SK-N-DZ (cell line): ENCODE results near the gene HEG1.
A peak's percentile ranks its signal among the peaks of the same experiment; 100 is the strongest.

Source experiments
- DNase-seq: peaks from one replicate; pipeline ENCODE4 v3.0.0-alpha.2; 2015; ENCODE audit warnings: low spot score

Gene HEG1

GRCh38 chr3:124995460-124995994 lies 60.3 kb downstream of the HEG1 start:
- peak; percentile 47 for DNase-seq

GRCh38 chr3:124993466-124993865 lies 62.3 kb downstream of the HEG1 start:
- no peak for DNase-seq

DNA sequence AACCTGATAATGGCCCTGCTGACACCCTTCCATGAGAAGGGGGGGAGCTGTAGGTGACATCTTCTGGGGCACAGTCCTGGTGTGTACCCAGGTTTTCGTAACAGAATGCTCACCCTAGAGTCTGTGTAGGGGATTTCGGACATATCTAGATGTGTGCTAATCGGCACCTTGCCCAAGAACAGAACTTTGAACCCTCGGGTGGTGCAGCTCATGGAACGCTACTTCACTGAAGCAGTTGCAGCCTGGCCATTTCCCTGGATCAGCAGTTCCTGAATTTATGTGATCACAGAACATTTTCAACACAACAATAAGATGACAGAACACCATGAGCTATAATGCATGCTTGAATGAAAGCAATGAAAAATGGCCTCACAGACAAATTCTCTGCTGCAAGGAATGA lies 63.8 kb downstream of the HEG1 start:
- no peak for DNase-seq

- no peak for DNase-seq
Observed at GRCh38 chr3:124986192-124987143, 69.3 kb downstream of the HEG1 start.

DNA sequence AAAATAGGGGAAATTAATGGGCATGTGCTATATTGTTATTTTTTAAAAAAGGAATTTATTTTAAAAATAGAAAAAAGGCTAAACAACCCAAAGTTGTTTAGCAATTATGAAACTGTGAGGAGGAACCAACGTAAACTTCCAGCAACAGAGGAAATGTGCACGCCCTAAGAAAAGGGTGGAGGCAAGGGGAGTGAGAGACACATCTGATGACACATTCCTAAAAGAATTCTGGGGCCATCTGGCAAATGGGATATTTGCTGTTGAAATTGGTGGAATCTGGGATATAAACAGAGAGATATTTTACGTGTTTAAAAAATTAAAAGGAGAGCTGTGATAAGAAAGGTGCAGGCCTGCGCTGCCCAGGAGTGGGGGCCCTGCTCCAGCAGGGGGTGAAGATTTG lies 70.4 kb downstream of the HEG1 start:
- DNase-seq, result no peak

DNA sequence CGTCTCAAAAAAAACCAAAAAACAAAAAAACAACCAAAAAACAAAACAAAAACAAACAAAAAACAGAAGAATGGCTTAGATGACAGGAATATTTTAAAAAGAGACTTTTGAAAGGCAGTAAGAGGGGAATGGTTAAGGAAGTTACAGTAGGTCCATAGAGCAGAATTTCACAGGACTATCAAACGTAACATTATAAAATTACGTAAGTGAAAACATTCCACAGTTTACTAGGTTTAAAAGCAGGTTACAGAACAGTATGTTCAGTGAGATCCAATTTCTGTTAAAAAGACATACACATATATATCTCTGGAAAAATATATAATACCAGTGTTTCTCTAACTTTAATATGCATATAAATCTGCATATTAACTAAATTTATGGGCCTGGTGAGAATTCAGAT lies 71.0 kb downstream of the HEG1 start:
- no peak for DNase-seq

DNA sequence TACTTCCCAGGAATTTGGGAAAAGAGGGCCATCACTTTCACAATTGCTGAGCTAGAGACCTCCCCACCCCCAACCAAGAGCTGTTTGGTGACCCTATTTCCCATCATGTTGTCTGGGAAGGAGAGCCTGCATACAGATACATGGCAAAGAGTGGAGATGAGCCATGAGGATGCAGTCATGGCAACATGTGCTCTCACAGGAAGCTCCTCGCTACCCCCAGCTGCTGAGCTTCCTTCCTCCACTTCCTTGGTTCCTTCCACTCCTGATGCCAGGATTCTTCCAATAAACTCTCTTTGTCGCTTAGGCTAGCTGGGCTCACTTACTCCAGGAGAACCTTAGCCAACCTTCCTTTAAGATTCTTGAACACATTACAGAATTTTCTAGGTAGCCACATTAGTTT lies 72.9 kb downstream of the HEG1 start:
- no peak for DNase-seq

DNA sequence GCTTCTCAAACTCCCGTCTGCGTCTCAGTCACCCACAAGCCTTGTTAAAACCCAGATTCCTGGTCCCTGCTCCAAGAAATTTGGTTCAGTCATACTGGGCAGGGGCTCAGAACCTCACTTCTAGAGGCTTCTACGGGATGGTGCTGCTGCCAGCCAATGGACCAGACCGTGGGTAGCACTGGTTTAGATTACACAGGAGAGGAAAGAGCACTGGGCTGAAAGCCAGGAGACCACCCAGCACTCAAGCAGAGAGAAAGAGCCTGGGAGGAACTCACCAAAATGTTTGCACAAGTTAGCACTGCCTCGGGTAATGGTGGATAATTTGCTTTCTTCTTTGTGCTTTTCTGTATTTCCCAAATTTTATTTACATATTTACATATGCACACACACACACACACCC lies 74.3 kb downstream of the HEG1 start:
- no peak for DNase-seq

DNA sequence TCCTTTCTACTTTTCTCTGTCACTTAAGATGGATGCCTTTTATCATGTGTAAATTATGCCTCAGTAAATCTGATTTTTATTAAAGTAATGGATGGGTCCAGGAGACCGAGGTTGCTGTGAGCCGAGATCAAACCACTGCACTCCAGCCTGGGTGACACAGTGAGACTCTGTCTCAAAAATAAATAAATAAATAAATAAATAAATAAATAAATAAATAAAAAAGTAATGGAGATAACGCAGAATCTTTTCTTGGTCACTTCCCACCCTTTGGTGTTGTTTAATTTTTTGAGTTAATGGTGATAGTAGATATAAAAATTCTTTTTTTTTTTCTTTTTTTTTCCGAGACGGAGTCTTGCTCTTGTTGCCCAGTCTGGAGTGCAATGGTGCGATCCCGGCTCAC lies 77.2 kb downstream of the HEG1 start:
- no peak for DNase-seq

DNA sequence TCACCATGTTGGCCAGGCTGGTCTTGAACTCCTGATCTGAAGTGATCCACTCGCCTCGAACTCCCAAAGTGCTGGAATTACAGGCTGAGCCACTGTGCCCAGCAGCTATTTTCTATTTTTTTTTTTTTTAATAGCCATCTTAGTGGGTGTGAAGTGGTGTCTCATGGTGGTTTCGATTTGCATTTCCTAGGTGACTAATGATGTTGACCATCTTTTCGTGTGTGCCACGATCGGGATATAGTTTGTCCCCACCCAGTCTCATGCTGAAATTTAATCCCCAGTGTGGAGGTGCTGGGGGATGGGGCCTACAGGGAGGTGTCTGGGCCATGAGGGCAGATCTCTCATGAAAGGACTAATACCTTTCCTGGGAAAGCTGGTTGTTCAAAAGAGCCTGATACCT lies 79.4 kb downstream of the HEG1 start:
- DNase-seq, result no peak

GRCh38 chr3:124974691-124975090 lies 81.1 kb downstream of the HEG1 start:
- DNase-seq, result no peak

GRCh38 chr3:124973290-124973689 lies 82.5 kb downstream of the HEG1 start:
- no peak for DNase-seq

- DNase-seq, result no peak
Observed at GRCh38 chr3:124972457-124972856, 83.3 kb downstream of the HEG1 start.

DNA sequence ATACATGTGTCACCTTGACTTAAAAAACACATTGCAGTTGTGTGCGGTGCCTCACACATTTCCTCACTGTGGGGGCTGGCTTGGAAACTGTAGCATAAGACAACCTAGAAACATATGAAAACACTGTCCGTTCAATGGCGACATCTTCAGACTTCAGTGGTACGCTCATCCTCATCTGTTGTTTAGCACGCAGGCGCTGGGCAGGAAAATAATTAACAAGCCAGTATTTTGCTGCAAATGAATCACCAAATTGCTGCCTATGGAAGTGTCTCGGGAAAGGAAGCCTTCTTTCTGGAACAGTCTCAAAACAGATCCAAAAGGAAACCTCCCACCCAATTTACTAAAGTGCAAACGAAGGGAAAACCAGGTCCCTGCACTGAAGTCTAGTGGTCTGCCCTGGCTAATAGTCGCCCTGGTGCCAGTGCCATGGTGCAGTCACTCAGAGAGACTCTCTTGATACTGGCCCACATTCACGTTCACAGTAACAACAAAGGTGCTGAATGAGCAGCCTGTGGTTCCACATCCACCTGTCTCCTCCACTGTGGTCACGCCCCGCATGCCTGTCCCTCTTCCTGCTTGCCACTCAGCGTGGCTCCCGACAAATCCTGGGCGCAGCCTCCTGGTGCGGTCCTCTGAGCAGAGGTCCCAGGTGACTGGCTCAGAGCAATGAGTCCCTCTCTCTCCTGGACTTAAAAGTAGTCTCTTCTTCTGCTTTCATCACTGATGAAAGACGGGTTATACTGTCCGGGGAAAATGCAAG lies 85.7 kb downstream of the HEG1 start:
- DNase-seq, result no peak

- DNase-seq, result no peak
Observed at GRCh38 chr3:124969190-124969589, 86.6 kb downstream of the HEG1 start.

- no peak for DNase-seq
Observed at GRCh38 chr3:124967964-124968363, 87.8 kb downstream of the HEG1 start.

DNA sequence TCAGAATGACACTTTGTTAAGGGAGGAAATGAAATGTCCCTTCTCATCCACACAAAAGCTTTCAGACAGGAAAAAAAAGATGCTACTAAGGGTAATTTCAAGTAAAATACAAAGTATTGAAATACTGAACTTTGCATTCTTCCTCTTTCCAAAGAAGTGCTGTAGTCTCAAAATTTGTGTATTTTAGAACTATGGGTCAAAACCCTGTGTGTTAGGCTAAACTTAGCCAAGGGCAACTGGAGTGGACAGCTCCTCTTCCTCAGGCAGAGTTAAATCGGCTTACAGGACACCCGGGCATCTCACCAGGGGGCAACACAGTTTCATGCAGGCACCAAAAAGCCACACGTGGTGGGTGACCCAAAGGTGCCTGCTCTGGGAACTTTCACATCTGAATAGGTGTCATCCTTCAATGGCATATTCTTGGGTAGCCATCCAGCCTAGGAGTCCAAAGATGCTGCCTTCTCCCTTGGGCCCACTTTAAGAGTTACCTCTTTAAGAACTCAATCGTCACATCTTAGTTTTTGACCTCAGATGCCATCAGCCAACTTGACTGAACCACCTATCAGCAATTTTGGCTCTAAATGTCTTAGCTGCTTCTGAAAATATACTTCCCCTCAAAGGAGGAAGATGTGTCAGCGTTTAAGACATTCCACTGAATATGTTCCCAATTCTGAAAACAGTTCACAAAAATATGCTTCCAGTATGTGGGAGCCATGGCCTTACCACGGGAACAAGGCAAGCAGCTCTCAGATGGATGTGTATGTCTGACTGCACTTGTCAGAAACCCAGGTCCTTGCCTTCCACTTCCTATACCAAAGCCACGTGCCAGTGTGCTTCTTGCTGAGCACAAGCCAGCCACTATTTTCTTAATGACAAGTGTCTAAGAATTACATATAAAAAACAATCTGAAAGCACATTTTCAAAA lies 89.0 kb downstream of the HEG1 start:
- no peak for DNase-seq

DNA sequence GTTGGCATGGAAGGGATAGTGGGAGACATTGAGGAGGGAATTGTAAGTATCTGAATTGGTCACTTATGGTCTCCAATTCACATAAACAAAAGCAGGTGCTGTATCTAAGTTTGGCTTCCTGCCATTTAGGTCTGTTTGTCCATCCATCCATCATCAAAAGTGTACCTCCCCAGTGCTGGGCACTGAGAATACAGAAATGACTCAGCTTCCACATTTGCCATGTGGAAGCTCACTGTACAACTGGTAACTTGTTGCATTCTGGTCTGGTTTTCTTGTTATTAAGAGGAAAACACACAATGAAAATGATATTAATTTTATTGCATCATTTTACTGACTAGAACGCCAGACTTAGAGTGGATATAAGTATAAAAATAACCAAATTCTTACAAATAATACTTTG lies 90.4 kb downstream of the HEG1 start:
- DNase-seq, result no peak

DNA sequence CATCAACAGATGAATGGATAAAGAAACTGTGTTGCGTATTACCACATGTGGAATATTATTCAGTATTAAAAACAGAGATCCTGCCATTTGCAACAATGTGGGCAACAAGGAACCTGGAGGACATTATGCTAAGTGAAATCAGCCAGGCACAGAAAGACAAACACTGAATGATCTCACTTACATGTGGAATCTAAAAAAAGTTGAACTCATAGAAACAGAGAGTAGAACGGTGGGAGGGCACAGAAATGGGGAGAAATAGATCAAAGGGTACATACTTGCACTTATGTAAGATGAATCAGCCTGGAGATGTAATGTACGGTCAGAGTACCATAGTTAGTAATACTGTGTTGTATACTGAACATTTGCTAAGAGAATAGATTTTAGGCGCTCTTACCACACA lies 91.4 kb downstream of the HEG1 start:
- DNase-seq, result no peak

- no peak for DNase-seq
Observed at GRCh38 chr3:124963755-124964154, 92.0 kb downstream of the HEG1 start.

GRCh38 chr3:124962403-124962940 lies 93.3 kb downstream of the HEG1 start:
- DNase-seq, result no peak
